Esophagus squamous epithelium (tissue), 4 donors: ENCODE results near the gene EVA1B.

Experiments
- POLR2A ChIP-seq, 4 donors: fragments of 450-650 bp; IDR thresholded peaks; one replicate each; pipeline ENCODE4 v1.6.1; 2017; ENCODE audit warnings: antibody characterized with exemption in 4 of 4, mild to moderate bottlenecking in 4 of 4, moderate library complexity in 3 of 4
- TF ChIP-seq, protein P1 (sequence below), 6 experiments: fragments of 450-650 bp in 4 of 6; fragments of 200-600 bp in 2 of 6; sonication (generic) in 2 of 6; IDR thresholded peaks; one replicate each; pipeline ENCODE4 v1.5.1; 2016 to 2019; ENCODE audit warnings: antibody characterized with exemption in 6 of 6, mild to moderate bottlenecking in 4 of 6, moderate library complexity in 4 of 6

DNA sequence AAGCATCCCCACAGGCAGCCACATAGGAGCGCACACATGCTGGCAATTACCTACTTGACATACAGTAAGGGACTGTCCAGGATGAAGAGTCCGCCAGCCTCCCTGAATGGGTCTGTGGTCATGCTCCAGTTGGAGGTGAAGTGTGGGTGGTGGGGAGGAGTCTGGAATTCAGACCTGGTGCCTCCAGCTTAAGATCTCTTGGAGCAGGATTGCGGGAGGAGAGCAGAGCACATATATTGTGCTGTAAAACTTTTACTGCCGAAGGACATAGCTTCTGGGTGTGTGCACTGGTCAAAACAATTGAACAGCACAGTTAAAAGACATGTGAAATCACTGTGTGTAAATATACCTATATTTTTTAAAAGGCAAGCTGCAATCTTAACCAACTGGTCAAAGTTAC, 44.4 kb upstream of the EVA1B start:
- TF ChIP-seq, protein P1, sequence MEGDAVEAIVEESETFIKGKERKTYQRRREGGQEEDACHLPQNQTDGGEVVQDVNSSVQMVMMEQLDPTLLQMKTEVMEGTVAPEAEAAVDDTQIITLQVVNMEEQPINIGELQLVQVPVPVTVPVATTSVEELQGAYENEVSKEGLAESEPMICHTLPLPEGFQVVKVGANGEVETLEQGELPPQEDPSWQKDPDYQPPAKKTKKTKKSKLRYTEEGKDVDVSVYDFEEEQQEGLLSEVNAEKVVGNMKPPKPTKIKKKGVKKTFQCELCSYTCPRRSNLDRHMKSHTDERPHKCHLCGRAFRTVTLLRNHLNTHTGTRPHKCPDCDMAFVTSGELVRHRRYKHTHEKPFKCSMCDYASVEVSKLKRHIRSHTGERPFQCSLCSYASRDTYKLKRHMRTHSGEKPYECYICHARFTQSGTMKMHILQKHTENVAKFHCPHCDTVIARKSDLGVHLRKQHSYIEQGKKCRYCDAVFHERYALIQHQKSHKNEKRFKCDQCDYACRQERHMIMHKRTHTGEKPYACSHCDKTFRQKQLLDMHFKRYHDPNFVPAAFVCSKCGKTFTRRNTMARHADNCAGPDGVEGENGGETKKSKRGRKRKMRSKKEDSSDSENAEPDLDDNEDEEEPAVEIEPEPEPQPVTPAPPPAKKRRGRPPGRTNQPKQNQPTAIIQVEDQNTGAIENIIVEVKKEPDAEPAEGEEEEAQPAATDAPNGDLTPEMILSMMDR (IDR thresholded peaks at IDR 0.05) = no peak
- TF ChIP-seq POLR2A (IDR thresholded peaks at IDR 0.05) = no peak
